Superior temporal gyrus (tissue), 1 donor: ENCODE measurements around the gene GRIA4.

ENCODE experiments used
- DNase-seq: peaks from one replicate; pipeline ENCODE4 v3.0.0-alpha.2; 2016; ENCODE audit errors: extremely low spot score

The GRIA4 gene

GRCh38 chr11:105918039-105918438, 308.2 kb downstream of the GRIA4 start:
- no peak for DNase-seq

GRCh38 chr11:105918600-105918999, 308.7 kb downstream of the GRIA4 start:
- DNase-seq = no peak

GRCh38 chr11:105923252-105923651, 313.4 kb downstream of the GRIA4 start:
- no peak for DNase-seq

- DNase-seq = peak; percentile 56
Measured at GRCh38 chr11:105923807-105924206, 313.9 kb downstream of the GRIA4 start.

GRCh38 chr11:105929084-105929955, 319.4 kb downstream of the GRIA4 start:
- no peak for DNase-seq

- no peak for DNase-seq
Measured at GRCh38 chr11:105933695-105934094, 323.8 kb downstream of the GRIA4 start.

GRCh38 chr11:105935791-105936190, 325.9 kb downstream of the GRIA4 start:
- DNase-seq = peak; percentile 59

GRCh38 chr11:105937331-105937730, 327.5 kb downstream of the GRIA4 start:
- DNase-seq = no peak

GRCh38 chr11:105937738-105938137, 327.9 kb downstream of the GRIA4 start:
- DNase-seq = no peak

- DNase-seq = no peak
Measured at GRCh38 chr11:105942921-105943320, 333.0 kb downstream of the GRIA4 start.

GRCh38 chr11:105948918-105949590, 339.2 kb downstream of the GRIA4 start:
- no peak for DNase-seq

- DNase-seq = no peak
Measured at GRCh38 chr11:105953886-105954285, 344.0 kb downstream of the GRIA4 start.

- no peak for DNase-seq
Measured at GRCh38 chr11:105960252-105961245, 350.7 kb downstream of the GRIA4 start.

- no peak for DNase-seq
Measured at GRCh38 chr11:105968021-105968697, 358.3 kb downstream of the GRIA4 start.

- no peak for DNase-seq
Measured at GRCh38 chr11:105969756-105970155, 359.9 kb downstream of the GRIA4 start.

GRCh38 chr11:105975128-105975527, 365.3 kb downstream of the GRIA4 start:
- DNase-seq = no peak

- no peak for DNase-seq
Measured at GRCh38 chr11:105979997-105980703, 370.3 kb downstream of the GRIA4 start.

GRCh38 chr11:105986554-105986953, 376.7 kb downstream of the GRIA4 start:
- DNase-seq = no peak

- DNase-seq = no peak
Measured at GRCh38 chr11:105988197-105988596, 378.3 kb downstream of the GRIA4 start.

- DNase-seq = no peak
Measured at GRCh38 chr11:105989124-105989523, 379.3 kb downstream of the GRIA4 start.

- DNase-seq = no peak
Measured at GRCh38 chr11:105991888-105992287, 382.0 kb downstream of the GRIA4 start.
